ENCODE results near the gene PSME3IP1.

The PSME3IP1 gene

GRCh38 chr16:57140931-57141668 lies 44.7 kb downstream of the PSME3IP1 start:
- no peak for DNase-seq (ENCODE audit: low read depth)
- no peak overlapping the region for H3K4me3 ChIP-seq (ENCODE audit: control insufficient read depth, low read depth, low read length)
- TF ChIP-seq CTCF (conservative IDR thresholded peaks at IDR 0.05; ENCODE audit: control insufficient read depth, insufficient read depth, low read depth, low read length): no peak

DNA sequence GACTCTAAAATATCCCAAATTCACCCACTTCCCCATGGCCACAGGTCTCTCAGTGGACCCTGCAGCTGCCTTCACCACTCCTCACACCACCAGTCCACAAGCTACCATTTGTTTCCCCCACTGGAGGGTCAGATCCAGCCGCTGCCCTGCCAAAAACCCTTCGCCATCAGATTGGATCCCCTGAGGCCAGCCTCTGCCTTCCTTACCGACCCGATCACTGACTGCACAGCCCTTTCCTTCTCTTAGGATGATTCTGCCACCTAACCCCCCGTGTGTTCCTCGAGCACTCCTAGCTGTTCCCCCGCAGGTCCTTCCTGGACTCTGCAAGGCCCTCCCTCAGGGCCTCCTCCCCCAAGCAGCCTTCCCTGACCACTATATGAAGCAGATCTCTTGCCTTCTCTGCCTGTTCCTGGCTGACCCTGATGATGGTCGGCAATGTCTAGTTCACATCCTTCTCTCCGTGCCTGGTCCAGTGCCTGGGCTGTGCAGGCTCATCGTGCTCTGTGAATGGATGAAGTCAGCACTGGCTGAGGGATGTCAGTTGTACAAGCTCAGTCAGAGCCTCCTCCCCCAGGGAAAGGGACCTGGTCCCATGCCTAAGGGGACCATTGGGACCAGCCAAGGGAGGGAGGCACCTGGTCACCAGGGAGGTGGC lies 47.4 kb downstream of the PSME3IP1 start:
- H3K4me3 ChIP-seq (ENCODE audit: control insufficient read depth, low read depth, low read length): no peak overlapping the region
- DNase-seq (ENCODE audit: low read depth): no peak
- no peak for TF ChIP-seq CTCF (conservative IDR thresholded peaks at IDR 0.05; ENCODE audit: control insufficient read depth, insufficient read depth, low read depth, low read length)

- no peak for TF ChIP-seq CTCF (conservative IDR thresholded peaks at IDR 0.05; ENCODE audit: control insufficient read depth, insufficient read depth, low read depth, low read length)
- no peak for DNase-seq (ENCODE audit: low read depth)
- no peak overlapping the region for H3K4me3 ChIP-seq (ENCODE audit: control insufficient read depth, low read depth, low read length)
These were observed 48.1 kb downstream of the PSME3IP1 start for GRCh38 chr16:57137566-57138273.

- TF ChIP-seq CTCF (conservative IDR thresholded peaks at IDR 0.05; ENCODE audit: control insufficient read depth, insufficient read depth, low read depth, low read length): no peak
- no peak overlapping the region for H3K4me3 ChIP-seq (ENCODE audit: control insufficient read depth, low read depth, low read length)
- DNase-seq (ENCODE audit: low read depth): no peak
These were observed 48.8 kb downstream of the PSME3IP1 start for GRCh38 chr16:57137043-57137442.

DNA sequence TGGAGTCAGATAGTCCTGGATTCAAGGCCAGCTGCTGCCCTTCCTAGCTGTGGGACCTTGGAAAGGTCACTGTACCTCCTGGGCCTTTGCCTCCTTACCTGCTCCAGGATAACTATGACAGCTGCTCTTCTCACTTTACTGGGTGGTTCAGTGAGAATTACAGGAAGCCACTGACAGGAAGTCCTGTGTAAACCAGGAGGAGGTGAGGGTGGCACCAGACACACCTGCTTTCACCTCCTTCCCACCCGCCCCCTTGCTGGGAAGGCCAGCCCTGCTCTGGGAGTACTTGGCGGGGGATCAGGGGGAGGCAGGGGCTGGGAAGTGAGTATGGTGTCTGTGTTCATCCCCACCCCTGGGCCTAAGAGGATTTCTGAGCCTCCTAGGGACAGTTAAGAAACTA lies 50.9 kb downstream of the PSME3IP1 start:
- no peak overlapping the region for H3K4me3 ChIP-seq (ENCODE audit: control insufficient read depth, low read depth, low read length)
- no peak for TF ChIP-seq CTCF (conservative IDR thresholded peaks at IDR 0.05; ENCODE audit: control insufficient read depth, insufficient read depth, low read depth, low read length)
- DNase-seq (ENCODE audit: low read depth): no peak

DNA sequence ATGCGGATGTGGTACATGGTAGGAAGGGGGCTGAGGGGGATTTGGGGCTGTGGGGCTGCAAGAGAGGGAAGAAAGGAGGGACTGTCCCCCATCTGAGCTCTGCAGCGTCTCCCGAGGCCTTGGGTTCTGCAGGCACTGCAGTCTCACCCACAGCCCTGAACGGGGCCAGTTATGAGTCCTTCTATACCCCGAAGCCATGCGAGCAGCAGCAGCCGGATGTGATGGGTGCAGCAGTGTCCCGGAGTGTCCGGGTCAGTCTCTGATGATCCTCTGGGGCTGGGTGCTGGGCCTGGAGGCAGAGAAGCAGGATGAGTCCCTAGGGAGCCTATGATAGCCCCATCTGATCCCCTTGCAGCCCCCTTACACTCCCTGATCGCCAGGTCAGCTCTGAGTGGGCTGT lies 52.0 kb downstream of the PSME3IP1 start:
- no peak for DNase-seq (ENCODE audit: low read depth)
- no peak overlapping the region for H3K4me3 ChIP-seq (ENCODE audit: control insufficient read depth, low read depth, low read length)
- TF ChIP-seq CTCF (conservative IDR thresholded peaks at IDR 0.05; ENCODE audit: control insufficient read depth, insufficient read depth, low read depth, low read length): no peak

Measured in fibroblast of mammary gland (primary cell).